ENCODE data around the gene VPS52.

The VPS52 gene

GRCh38 chr6:33206027-33206863, 65.4 kb downstream of the VPS52 start:
- DNase-seq (ENCODE audit: low read depth): peak; percentile 10
- TF ChIP-seq POLR2A (IDR thresholded peaks at IDR 0.05; ENCODE audit: extremely low read depth, insufficient read length) (no peak), MAX (IDR thresholded peaks at IDR 0.05; ENCODE audit: low read depth, low read length) (no peak), MYC (IDR thresholded peaks at IDR 0.05; ENCODE audit: low read depth, low read length) (no peak), CTCF (IDR thresholded peaks at IDR 0.05; ENCODE audit: low read depth, low read length) (no peak)
- H3K4me3 ChIP-seq (ENCODE audit: low read depth, low read length): no peak overlapping the region

- TF ChIP-seq MYC (IDR thresholded peaks at IDR 0.05; ENCODE audit: low read depth, low read length) (no peak), POLR2A (IDR thresholded peaks at IDR 0.05; ENCODE audit: extremely low read depth, insufficient read length) (no peak), CTCF (IDR thresholded peaks at IDR 0.05; ENCODE audit: low read depth, low read length) (peak; percentile 11), MAX (IDR thresholded peaks at IDR 0.05; ENCODE audit: low read depth, low read length) (no peak)
- H3K4me3 ChIP-seq (ENCODE audit: low read depth, low read length): no peak overlapping the region
- DNase-seq (ENCODE audit: low read depth): peak; percentile 31
Measured at GRCh38 chr6:33205191-33206026, 66.3 kb downstream of the VPS52 start.

DNA sequence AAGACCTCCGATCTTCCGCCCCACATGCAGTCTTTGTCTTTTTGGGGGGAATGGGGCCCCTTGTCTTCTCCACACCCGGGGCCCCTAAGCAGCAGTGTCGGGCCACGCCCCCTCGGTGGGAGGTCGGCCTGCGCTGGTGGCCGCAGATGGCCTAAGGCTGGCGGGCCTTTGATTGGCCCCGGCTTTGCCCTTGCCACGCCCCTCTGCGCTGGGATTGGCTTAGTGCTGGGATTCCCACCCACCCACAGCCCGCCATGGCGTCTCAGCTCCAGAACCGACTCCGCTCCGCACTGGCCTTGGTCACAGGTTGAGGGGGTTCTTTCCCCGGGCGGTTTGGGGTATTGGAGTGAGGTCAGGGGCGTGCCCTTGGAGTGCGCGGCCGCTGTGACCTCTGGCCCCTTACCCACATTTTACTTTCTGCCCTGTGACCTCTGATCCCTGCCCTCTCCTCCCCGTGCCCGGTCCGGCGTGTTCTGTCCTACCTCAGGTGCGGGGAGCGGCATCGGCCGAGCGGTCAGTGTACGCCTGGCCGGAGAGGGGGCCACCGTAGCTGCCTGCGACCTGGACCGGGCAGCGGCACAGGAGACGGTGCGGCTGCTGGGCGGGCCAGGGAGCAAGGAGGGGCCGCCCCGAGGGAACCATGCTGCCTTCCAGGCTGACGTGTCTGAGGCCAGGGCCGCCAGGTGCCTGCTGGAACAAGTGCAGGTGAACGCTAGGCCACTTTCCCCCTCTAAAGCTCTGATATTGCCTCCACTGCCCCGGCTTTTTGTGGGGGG, 67.1 kb downstream of the VPS52 start, which contains the start of gene HSD17B8:
TSS of gene HSD17B8 (plus strand) at position 241 of the 776 bp plus-strand sequence. CDS start at position 255, 14 bp downstream.
- DNase-seq (ENCODE audit: low read depth): no peak
- TF ChIP-seq CTCF (IDR thresholded peaks at IDR 0.05; ENCODE audit: low read depth, low read length): no peak

DNA sequence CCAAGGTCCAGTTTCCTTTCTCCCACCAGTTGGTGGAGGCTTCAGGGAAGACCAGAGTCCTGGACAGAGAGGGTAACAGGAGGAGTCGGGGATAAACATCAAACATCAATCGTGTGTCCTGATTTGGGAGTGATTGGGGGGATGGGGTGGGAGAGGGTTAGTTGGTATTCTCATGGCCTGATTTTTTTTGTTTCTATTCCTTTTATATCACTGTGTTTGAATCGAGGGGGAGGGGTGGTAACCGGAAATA, 67.6 kb downstream of the VPS52 start:
- DNase-seq (ENCODE audit: low read depth): no peak
- no peak for TF ChIP-seq MAX (IDR thresholded peaks at IDR 0.05; ENCODE audit: low read depth, low read length)
- TF ChIP-seq CTCF (IDR thresholded peaks at IDR 0.05; ENCODE audit: low read depth, low read length): no peak
- TF ChIP-seq MYC (IDR thresholded peaks at IDR 0.05; ENCODE audit: low read depth, low read length): no peak
- no peak for TF ChIP-seq POLR2A (IDR thresholded peaks at IDR 0.05; ENCODE audit: extremely low read depth, insufficient read length)
- H3K4me3 ChIP-seq (ENCODE audit: low read depth, low read length): no peak overlapping the region

More for the DNA sequence above, 67.1 kb downstream of the VPS52 start, which contains the start of gene HSD17B8:
- H3K4me3 ChIP-seq (ENCODE audit: low read depth, low read length): no peak within 1 kb of the TSS

- no peak overlapping the region for H3K4me3 ChIP-seq (ENCODE audit: low read depth, low read length)
- DNase-seq (ENCODE audit: low read depth): no peak
- no peak for TF ChIP-seq MYC (IDR thresholded peaks at IDR 0.05; ENCODE audit: low read depth, low read length)
Measured at GRCh38 chr6:33203443-33204164, 68.1 kb downstream of the VPS52 start.
